GM18502 (cell line): Measurements from ENCODE around the gene ECI1.
"Not testable (repeated sequence)": the region's sequence is repeated elsewhere in the genome, so short reads cannot be mapped to it uniquely, and the experiment has no call there.

Experiments
- ATAC-seq: cut with Tn5 transposase; IDR thresholded peaks from one replicate; pipeline ENCODE4 v1.9.1; 2021; ENCODE audit warnings: mild to moderate bottlenecking; ENCODE audit not compliant: unreplicated experiment, poor library complexity

ECI1 gene

GRCh38 chr16:2258530-2258929 is 7.1 kb upstream of the ECI1 start:
- ATAC-seq, result not testable (repeated sequence)

GRCh38 chr16:2257726-2258125 is 6.3 kb upstream of the ECI1 start:
- no peak for ATAC-seq

GRCh38 chr16:2256531-2257140 is 5.2 kb upstream of the ECI1 start:
- no peak for ATAC-seq

- no peak for ATAC-seq
Measured at GRCh38 chr16:2253293-2253692, 1.9 kb upstream of the ECI1 start.

GRCh38 chr16:2252806-2253148 is 1.4 kb upstream of the ECI1 start:
- no peak for ATAC-seq

GRCh38 chr16:2250652-2251295 is 613 bp downstream of the ECI1 start:
- ATAC-seq, result no peak

GRCh38 chr16:2246301-2246885 is 5.0 kb downstream of the ECI1 start:
- no peak for ATAC-seq

GRCh38 chr16:2244926-2245795 is 6.2 kb downstream of the ECI1 start:
- ATAC-seq, result no peak

GRCh38 chr16:2244301-2244700 is 7.1 kb downstream of the ECI1 start:
- no peak for ATAC-seq

GRCh38 chr16:2243781-2244180 is 7.6 kb downstream of the ECI1 start:
- no peak for ATAC-seq

GRCh38 chr16:2243031-2243528 is 8.3 kb downstream of the ECI1 start:
- ATAC-seq, result no peak

GRCh38 chr16:2242598-2242997 is 8.8 kb downstream of the ECI1 start:
- ATAC-seq, result no peak

GRCh38 chr16:2240331-2240730 is 11.1 kb downstream of the ECI1 start:
- not testable (repeated sequence) for ATAC-seq

- ATAC-seq, result no peak
Measured at GRCh38 chr16:2238838-2239675, 12.3 kb downstream of the ECI1 start.

- no peak for ATAC-seq
Measured at GRCh38 chr16:2238150-2238837, 13.1 kb downstream of the ECI1 start.

- ATAC-seq, result no peak
Measured at GRCh38 chr16:2237493-2238149, 13.8 kb downstream of the ECI1 start.

- ATAC-seq, result no peak
Measured at GRCh38 chr16:2237102-2237482, 14.3 kb downstream of the ECI1 start.

- ATAC-seq, result no peak
Measured at GRCh38 chr16:2236337-2237101, 14.9 kb downstream of the ECI1 start, which contains the start of gene DNASE1L2. Gene DNASE1L2, plus strand, starts transcription at chr16:2236444. Its CDS starts 373 bp downstream, at chr16:2236817.
